Stimulated activated CD4-positive, alpha-beta T cell treated with anti-CD3 and anti-CD28 coated beads, Interleukin-4, amount 100 ng/mL, for 48 hours (primary cell): ENCODE measurements around the gene ZBTB33.

ENCODE experiments used
- DNase-seq, 2 donors: peaks; one replicate each; pipeline ENCODE4 v3.0.0-alpha.2; 2020; ENCODE audit warnings: low read depth in 2 of 2

Gene ZBTB33

DNA sequence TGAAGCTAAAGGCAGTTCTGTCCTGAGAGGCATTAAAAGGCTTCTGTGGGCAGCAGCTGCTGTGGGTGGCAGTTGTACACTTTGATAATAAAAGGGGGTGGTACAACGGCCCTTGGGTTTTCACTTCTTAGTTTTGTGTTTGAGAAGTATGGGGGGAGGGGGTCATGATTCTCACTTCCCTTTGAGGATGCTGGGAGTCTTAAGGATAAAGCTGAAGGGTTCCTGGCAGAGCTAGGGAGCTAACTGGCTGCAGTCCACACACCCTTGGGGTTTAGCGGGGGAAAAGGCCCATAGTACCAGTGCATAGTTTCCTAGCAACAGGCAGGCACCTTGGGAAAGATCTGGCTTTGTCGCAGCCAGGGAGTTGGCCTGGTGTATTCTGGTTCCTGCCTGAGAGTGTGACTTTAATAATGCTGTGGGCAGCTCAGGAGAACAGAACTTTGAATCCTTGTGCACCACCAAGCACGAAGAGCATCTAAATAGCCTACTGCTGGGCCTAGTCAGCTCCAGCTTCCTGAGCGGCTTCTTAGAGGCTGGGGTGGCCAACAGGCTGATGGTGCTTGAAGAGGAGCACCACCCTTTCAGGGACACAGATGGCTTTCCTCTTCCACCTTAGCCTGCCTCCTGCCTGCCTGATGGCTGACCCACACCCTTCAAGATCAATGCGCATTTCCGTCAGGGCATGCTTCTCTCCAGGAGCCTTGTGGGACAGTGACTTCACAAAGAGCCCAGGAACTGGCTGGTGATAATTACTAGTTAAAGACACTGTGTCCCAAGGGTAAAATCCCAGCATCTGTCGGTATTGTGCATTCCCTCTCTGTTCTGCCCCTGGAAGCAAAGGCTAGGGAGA lies 12.5 kb downstream of the ZBTB33 start:
- no peak for DNase-seq

DNA sequence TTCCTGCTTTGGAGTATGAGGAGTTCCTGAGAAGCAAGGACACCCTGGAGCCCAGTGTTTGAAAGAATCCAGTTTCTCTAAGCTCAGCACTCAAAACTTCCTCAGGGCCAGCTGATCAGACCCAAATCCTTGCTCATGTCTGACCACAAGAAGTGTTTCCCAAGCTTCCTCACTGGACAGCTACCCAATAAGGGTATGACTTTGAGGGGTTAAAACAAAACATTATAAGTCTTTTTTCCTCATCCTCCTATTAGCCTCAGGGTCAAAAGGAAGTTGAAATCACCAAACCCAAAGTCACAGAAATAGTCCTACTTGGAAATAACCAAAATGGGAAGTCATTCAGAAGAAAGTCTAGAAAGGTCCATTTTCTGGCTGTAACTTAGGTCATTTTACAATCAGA lies 13.7 kb downstream of the ZBTB33 start:
- DNase-seq, result no peak

DNA sequence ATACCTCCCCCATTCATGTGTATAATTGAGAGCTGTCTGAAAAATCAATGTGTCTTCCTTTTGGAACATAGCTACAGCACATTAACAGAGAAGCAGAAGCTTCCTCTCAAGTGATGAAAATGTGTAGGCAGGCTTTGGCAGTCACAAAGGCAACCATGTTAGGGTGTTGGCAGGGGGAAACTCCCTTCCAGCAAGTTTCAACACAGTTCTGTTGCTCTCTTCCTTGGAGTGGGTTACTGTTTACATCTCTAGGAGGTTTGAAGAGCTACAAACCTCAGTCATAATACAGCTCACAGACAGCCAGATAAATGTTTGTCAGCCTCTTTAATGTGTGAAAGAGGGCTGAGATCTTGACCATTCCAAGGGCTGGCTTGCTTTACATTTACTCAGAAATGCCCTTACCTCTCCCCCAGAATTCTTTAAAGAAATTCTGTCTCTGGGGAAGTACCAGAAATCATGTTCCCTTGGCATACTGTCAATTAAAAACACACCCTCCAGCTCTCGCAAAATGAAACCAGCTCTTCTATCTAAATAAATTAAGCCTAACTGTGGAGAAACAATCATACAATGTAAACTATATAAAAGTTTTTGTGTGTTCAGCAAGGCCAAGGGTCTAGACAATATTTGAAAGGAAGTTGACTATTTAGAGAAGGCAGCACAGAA lies 18.9 kb downstream of the ZBTB33 start:
- no peak for DNase-seq

DNA sequence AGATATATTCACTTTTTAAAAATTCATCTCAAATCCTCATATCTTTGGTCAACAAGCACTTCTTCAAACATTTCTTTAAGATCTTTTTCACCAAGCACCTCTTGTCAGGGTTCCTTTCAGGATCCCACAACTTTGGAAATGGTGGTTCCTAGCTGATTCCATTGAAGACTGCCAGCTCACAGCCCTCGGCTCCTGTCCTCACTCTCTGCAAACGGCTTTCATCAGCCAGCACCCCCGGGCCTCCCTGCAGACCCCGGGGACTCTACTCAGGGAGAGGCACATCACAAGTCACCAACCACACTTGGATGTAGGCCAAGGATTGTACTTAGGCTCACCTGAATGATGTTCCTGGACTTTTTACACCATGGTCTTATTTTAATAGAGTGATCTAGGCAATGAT lies 20.0 kb downstream of the ZBTB33 start:
- no peak for DNase-seq

DNA sequence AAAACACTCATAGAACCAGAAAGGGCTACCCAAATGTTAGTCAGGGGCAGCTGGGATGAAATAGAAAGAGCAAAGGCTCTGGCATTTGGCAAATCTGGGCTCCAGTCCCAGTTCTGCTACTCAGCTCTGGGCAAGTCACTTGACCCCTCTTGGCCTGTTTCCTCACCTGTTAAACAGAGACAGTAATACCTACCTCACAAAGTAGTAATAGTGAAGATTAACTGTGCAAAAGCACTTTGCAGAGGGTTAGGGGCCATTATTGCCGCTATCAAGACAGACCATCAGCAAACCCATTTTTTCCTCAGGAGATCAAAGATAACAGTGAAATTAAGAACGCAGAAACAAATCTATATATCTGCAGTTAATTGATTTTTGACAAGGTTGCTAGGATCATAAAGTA lies 20.6 kb downstream of the ZBTB33 start:
- DNase-seq, result no peak

DNA sequence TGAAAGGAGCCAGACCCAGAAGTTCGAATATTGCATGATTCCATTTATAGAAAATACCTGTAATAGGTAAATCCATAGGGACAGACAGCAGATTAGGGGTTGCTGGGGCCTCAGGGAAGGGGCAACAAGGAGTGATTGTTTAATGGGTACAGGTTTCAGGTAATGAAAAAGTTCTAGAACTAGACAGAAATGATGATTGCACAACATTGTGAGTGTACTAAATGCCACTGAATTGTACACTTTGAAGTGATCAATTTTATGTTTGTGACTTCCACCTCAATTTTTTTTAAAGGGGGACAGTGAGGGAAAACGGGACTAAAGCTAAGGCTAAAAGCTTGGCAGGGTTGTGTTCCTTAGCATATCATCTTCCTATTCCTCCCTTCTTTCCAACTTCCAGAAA lies 23.5 kb downstream of the ZBTB33 start:
- DNase-seq, result no peak

DNA sequence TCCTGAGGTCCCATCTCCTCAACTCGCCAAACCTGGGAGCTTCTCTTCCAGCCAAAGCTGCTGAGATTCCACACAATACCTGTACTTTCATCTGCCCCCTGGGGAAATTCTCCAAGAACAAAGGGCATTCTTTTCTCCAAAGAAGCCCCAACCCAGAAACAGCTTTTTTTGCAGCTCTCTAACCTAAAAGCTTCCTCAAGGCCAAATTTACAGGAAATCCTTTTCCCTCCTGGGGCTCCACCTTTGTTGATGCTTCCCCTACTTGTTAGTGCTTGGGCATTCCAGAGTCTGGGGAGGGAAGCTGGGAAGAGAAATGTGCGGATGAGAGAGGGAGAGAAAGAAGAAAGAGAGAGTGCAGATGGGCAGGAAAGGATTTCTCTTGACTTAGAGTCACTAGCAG lies 24.3 kb downstream of the ZBTB33 start:
- no peak for DNase-seq

DNA sequence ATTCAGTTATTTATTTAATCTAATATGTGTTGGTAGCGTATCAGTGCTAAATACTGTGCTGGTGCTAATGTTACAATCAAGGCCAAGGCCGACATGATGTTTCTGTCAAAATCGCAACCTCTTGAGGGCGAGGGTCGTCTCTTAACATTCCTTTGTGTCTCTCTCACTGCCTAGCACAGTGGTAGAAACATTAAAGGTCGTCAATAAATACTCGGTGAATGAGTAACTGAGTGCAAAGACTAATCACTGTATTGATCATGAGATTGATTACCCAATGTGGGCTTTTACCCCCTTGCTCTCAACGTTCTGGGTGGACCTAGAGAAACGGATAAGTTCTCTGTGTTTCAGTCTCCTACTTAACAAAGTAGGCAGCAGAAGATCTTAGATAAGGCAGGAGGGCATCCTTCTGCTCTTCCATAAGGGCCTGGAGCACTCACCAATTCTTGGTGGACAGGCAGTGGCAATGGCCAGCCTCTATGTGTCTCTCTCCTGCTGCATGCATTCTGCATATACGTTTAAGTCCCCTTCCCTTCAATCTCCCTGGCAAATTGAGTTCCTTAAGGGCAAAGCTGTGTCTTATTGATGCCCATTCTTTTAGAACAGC lies 30.5 kb downstream of the ZBTB33 start:
- DNase-seq, result no peak

DNA sequence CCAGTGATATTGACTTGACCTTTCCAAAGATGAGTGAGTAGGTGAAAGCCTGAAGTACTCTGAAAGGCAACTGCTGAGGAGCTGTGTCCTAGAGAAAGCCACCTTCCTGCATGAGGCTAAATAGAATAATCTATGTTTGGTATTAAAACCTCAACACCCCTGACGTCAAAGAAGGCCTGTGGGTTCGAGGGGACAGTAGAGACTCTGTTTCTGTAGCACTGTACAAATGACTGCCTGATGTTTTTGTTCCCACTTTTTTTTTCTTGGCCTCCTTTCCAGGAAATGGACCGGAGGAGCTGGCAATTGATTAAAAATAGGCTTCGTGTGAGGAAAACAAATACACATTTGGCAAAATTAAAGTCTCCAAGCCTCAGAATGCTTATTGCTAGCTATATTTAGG lies 31.1 kb downstream of the ZBTB33 start:
- no peak for DNase-seq

DNA sequence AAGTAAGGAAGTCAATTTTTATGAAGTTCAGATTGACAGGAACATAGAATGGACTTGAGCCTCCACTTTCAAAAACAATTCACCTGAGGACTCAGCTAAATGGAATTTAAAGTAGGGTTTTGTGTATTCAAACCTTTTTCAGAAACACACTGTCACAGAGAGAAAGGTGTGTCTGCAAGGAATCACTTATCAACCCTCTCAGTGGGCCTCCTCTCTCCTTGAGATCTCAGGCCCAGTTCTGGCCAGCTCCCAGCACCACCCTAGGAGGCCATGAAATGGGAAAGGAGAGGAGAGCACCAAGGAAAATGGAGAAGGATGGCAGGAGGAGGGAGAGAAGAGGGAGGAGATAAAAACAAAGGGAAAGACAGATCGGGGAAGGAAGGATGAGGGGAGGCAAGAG lies 32.1 kb downstream of the ZBTB33 start:
- no peak for DNase-seq

DNA sequence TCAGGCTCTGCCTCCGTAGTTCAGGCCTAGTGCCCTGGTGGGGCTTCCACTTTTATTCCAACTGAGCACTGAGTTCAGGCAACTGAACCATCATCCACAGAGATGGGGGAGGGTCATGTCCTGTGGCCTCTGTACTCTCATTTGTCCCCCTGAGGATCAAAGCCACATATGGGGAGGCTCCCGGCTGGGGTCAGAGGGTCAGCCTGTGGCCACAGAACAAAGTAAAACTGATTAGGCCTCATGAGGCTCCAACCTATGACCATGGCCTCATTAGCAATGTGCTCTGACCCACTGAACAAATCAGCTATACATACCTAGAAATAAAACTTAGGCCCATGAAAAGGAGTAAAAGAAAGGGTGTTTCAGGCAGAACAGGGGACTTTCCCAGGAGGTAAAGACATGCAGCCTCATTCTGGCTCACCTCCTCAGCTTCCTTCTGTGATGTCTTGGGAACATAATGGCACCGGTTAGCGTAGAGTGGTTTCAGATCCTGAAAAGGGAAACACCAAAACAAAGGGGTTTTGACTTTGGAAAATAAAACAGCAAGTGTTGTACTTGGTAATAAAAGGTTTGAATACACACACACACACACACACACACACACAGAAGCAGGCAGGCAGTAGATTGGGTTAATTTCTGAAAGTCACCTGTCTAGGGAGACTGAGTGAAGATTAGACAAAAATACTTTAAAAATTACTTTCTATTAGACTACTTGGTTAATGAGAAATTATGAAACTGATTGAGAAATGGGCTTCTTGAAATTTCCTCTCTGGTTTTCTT lies 36.3 kb downstream of the ZBTB33 start:
- DNase-seq, result no peak

DNA sequence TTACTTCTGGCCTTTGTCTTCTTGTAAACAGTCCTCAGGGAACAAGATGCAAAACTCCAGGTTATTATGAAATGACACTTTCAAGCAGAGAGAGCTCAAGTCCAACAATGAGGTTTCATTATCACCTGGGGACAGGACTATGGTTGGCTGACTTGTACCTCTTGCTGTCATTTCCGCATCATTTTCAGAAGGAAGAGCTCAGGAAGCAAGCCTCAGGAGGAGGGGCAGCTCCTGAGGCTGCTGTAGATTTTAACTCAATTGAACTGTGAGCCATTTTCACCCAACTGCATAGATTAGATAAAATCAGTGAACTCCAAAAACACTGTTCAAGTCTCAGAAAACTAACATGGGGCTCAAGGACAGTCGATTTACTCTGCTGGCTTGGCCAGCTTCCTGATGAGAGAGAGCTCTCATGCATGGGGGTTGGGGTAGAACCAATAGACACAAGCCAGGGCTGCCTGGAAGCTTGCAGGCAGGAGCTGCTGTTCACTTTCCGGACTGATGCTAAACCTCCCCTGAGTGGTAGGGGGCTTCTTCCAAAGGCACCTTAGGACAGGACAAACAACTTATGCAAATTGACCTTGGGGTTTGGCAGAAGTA lies 37.0 kb downstream of the ZBTB33 start:
- no peak for DNase-seq

DNA sequence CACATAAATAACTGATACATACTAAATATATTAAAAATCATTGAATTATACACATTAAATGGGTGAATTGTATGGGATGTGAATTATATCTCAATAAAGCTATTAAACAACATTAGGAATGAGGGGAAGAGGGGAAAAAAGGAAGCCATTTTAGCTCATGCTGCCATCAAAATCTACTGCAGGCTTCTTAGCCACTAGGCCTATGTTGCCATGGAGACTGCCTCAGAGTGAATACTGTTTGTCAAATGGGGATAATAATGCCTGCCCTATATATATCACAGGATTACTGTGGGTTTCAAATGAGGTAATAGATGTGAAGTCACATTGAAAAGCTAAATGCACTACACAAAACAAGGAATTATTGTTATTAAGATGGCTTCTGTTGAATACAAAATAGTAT lies 39.5 kb downstream of the ZBTB33 start:
- DNase-seq, result no peak

DNA sequence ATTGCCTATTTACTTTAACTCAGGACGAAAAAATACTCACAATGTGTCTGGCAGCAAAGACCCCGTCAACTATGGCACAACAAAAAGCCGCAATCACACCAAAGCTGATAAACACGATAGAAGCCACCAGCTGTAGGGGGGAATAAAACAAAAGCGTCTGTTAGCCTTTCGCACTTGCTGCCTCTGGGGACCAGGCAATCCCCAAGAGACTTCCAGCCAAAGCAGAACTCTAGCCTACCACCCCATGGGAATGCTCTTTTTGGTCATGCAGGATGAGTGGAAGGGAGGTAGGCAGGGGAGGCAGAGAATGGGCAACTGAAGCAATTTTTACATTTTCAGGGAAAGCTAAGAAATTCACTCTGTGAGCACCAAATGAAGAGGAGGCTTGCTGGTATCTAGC lies 40.6 kb downstream of the ZBTB33 start:
- DNase-seq, result no peak

DNA sequence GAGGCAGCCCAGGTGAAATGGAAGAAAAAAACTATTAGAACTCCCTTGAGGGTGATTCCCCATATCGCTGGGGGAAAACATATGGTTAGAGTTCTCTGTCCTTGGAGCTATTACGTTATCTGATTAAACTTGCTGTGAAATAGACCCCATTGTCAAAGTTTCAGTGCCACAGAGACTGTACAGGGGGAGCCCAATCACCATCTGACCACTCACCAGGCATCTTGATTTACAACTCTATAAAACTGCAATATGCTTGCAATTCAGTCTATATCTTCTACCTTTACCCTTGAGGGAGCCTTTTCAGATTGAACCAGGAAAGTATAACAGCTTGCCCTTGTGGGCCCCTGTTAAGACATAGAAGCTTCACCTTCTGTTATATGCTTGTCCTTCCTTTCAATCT lies 42.4 kb downstream of the ZBTB33 start:
- DNase-seq, result no peak

DNA sequence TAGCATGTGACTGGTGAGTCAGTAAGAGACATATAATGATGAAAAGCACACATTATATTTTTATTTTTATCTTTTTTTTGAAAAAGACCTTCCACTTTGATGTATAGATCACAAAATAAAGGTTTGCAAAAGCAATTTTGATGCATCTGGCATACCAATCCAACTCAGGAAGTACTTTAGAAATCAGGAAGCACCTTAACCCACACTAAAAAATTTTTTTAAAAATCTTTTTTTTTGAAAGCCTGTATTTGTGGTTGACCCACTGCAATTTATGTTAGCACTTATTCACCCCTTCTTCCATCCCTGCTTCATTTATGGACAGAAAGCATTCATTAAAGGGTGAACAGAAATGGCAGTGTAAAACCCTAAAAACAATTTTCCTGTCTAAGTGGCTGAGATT lies 44.0 kb downstream of the ZBTB33 start:
- no peak for DNase-seq

DNA sequence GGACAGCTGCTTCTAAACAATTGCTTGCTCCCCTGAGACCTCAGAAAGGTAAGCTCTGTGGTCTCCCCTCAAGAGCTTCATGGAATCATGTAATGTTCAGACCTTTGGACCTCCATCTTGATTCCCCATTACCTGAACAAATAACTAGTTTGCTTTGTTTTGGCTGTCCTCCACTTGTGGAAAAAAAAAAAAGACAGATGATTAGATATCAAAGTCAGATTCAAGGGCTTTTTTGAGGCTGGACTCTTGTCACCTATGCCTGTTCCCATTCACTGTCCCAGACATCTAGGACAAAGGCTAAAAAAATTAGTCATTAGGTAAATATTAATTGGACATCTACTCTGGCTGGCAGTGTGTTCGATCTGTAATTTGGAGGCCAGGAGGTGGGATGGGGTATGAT lies 47.3 kb downstream of the ZBTB33 start:
- DNase-seq, result no peak

DNA sequence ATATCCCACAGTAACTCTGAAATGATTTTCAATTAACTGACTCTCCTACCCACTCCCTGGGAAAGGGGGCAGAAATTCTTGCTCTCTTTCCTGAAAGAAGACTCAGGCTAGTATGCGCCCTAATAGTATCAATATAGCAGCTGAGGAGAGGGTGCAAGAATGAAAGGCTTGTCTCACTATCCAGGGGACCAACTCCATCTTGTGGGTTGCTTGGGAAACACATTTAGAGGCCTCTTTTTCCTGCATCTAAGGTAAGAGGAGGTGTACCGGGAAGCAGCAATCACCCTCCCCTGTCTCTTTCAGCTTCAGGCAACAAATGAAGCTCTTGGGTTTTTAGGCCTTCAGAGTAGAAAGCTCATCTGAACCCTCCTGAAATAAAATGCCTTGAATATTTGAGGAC lies 49.3 kb downstream of the ZBTB33 start:
- DNase-seq, result no peak

DNA sequence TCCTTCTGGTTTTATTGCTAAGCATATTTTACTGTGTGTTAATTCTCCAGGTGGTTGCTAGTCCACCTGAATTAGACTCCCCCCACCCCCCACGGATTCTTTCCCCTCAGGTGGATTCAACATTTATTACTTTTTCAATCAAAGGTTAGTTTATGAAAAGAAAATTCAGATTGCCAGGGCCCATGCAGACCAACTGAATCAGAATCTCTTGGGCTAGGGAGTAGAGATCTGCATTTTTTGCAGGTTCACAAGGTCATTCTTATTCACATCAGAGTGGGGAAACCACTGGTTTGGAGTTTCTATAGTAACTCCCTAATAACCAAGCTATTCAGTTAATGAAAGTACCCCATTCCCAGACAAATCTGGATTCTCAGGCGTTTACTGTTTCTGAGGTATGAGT lies 50.9 kb downstream of the ZBTB33 start:
- no peak for DNase-seq

DNA sequence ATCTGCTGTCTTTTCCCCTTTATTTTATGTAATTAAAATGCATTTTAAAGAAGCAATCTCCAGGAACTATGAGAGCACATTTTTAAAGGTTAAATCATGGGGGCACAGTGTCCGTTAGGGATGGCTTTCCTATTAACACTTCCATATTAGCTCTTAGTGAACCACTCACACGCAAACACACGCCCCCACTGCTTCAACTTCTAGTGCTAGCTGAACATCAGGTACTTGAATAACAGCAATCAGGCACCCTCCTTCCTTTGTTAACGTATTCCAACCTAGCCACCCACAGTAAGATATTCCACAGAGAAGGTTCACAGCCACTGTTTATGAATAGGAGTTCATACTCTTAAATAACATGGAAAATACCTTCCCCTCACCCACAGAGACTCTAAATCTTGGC lies 51.3 kb downstream of the ZBTB33 start:
- DNase-seq, result no peak

DNA sequence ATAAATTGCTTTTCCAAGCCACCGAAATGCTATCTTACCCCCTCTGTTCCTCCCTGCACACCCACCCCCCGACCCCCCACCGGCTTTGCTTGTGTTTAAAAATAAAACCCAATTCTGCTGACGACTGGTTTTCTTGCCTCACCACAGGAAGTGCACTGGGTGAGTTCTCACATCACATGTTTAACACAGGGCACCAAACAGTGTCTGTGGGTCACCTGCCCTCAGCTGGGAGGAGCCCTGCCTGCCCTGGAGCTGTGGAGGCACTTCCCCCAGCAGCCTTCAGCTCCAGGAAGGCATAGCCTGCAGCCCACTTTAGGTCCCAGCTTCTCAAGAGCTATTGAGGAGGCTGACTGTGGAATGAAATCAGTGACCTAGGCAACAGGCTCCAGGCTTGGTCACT lies 51.8 kb downstream of the ZBTB33 start:
- no peak for DNase-seq

DNA sequence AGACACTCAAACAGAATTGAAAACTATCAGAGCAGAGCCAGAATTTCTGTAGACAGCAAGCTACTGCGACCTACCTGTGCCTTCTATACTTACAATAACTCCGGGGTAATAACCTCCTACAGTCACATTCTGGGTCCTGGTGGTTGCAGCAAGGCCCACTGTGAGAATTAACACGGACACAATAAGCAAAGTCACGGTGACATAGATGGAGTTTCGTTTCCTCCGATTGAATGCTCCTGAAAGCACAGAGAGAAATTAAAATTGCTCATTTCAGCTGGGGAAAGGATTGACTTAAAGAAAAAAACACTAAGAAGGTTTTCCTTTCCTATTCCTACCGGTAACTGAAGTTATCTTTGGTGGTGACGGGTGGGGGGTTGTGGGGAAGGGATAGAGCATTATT lies 53.6 kb downstream of the ZBTB33 start:
- DNase-seq, result no peak
